PC-3 (cell line): ENCODE measurements around the gene ENTR1. TPM values are rescaled to one million over a fixed set of nuclear protein-coding genes. Genes with fewer than 3 reads are reported as not detected.

Source experiments
- ATAC-seq: fragments of 200-7000 bp; cut with Tn5 transposase; 2 replicates; pipeline ENCODE4 v1.9.1; 2020; ENCODE audit warnings: mild to moderate bottlenecking, moderate library complexity
- BruUV-seq: library from RNA; stranded (reverse); fragments of 400-500 nt; replicated peaks from 2 replicates; lab custom pipeline; 2021; lab: Mats Ljungman, UMichigan
- CTCF ChIA-PET: fragments of 300-600 bp; sonication (Branson Sonifier 250); formaldehyde crosslinking; loops from one replicate; lab custom pipeline; 2022; ENCODE audit warnings: antibody characterized with exemption; lab: Charles Lee
- POLR2A ChIA-PET: fragments of 300-600 bp; sonication (Branson Sonifier 250); formaldehyde crosslinking; loops from one replicate; lab custom pipeline; 2022; ENCODE audit warnings: antibody characterized with exemption; ENCODE audit not compliant: unreplicated experiment; lab: Charles Lee
- DNase-seq: peaks from one replicate; pipeline ENCODE4 v3.0.0-alpha.2; 2015
- H2AFZ ChIP-seq: fragments of 300-600 bp; sonication (generic); 2 replicates; pipeline ENCODE4 v1.6.0; 2016; ENCODE audit warnings: antibody characterized with exemption, low read length
- H3F3A ChIP-seq: fragments of 300-600 bp; sonication (generic); one replicate; pipeline ENCODE4 v1.6.0; 2017; ENCODE audit warnings: antibody characterized with exemption, low read length, control low read depth, mild to moderate bottlenecking; ENCODE audit not compliant: unreplicated experiment
- H3K27ac ChIP-seq: fragments of 300-600 bp; sonication (generic); 2 replicates; pipeline ENCODE4 v1.5.1; 2016; ENCODE audit warnings: mild to moderate bottlenecking, low read length
- H3K27me3 ChIP-seq: fragments of 300-600 bp; sonication (generic); 2 replicates; pipeline ENCODE4 v1.6.1; 2016; ENCODE audit warnings: low read length, mixed read lengths
- H3K36me3 ChIP-seq: fragments of 300-600 bp; sonication (generic); 2 replicates; pipeline ENCODE4 v1.6.1; 2016; ENCODE audit warnings: low read depth, mixed run types, low read length, mixed read lengths
- H3K4me1 ChIP-seq: fragments of 300-600 bp; sonication (generic); 2 replicates; pipeline ENCODE4 v1.5.1; 2016; ENCODE audit warnings: low read length; ENCODE audit not compliant: insufficient read depth
- H3K4me2 ChIP-seq: fragments of 300-600 bp; sonication (generic); 2 replicates; pipeline ENCODE4 v1.6.0; 2016; ENCODE audit warnings: low read length
- H3K4me3 ChIP-seq: fragments of 300-600 bp; sonication (generic); 2 replicates; pipeline ENCODE4 v1.5.1; 2016; ENCODE audit warnings: mild to moderate bottlenecking, low read length, mixed read lengths
- H3K79me2 ChIP-seq: fragments of 300-600 bp; sonication (generic); 2 replicates; pipeline ENCODE4 v1.6.1; 2017; ENCODE audit warnings: low read length, mixed read lengths
- H3K9ac ChIP-seq: fragments of 300-600 bp; sonication (generic); 2 replicates; pipeline ENCODE4 v1.6.0; 2016; ENCODE audit warnings: mild to moderate bottlenecking, low read length
- H3K9me2 ChIP-seq: fragments of 300-600 bp; sonication (generic); replicated peaks from 2 replicates; pipeline ENCODE4 v1.6.1; 2016; ENCODE audit warnings: mixed run types, low read length, mixed read lengths
- H3K9me3 ChIP-seq: fragments of 300-600 bp; sonication (generic); 2 replicates; pipeline ENCODE4 v1.6.1; 2016; ENCODE audit warnings: low read length, mixed read lengths
- H4K20me1 ChIP-seq: fragments of 300-600 bp; sonication (generic); 2 replicates; pipeline ENCODE4 v1.6.1; 2016; ENCODE audit warnings: low read length, mixed read lengths
- CTCF ChIP-seq: fragments of 300-600 bp; sonication (generic); conservative IDR thresholded peaks from 2 replicates; pipeline ENCODE4 v1.5.1; 2017; ENCODE audit warnings: antibody characterized with exemption, low read depth, mild to moderate bottlenecking, low read length
- EZH2 ChIP-seq: fragments of 300-600 bp; sonication (generic); IDR thresholded peaks from one replicate; pipeline ENCODE4 v1.6.1; 2017; ENCODE audit warnings: antibody characterized with exemption, mild to moderate bottlenecking, low read length; ENCODE audit not compliant: unreplicated experiment
- EZH2phosphoT487 ChIP-seq: fragments of 300-600 bp; sonication (generic); IDR thresholded peaks from 2 replicates; pipeline ENCODE4 v1.6.1; 2018; ENCODE audit warnings: mild to moderate bottlenecking, antibody characterized with exemption, low read length, borderline replicate concordance
- intact Hi-C: fragments of 100-400 bp; cut with micrococcal nuclease; formaldehyde crosslinking; loops from 2 replicates; pipeline ENCODE4 v1.9.0; 2023
- total RNA-seq: library from RNA; depleted of rRNA; stranded (reverse); fragments of >200 nt; gene quantifications from 2 replicates; pipeline ENCODE4 v1.2.3, GENCODE V29; 2014

The ENTR1 gene
- total RNA-seq, 1 experiment from 2014 or later, result 32.3 TPM

DNA sequence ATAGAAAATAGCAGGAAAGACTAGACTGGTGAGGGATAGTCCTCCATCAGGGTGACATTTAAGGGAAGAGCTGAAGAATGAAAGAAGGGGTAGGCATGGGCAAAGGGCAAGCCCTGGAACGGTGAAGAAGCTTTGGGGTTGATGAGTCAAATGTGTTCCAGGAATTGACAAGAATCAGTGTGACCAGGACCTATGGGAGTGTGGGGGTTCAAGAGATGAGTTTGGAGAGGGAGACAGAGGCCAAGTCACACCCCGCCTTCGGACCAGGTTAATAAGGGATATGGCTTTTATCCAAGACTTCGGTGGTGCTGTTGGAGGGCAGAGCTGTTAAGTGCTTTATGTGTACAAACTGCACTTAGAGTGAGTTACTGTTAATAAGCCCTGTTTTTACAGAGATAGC is 964 bp upstream of the ENTR1 start:
- Histone ChIP-seq H3K79me2 (peaks cover 44% of the 10 kb centered on the region), H3K9ac (peak overlapping the region; percentile 95), H2AFZ (no peak overlapping the region), H4K20me1 (peaks cover 10% of the 10 kb centered on the region; the same call in 1 of the 2 replicates), H3K36me3 (peaks cover 28% of the 10 kb centered on the region), H3K4me3 (peak overlapping the region; percentile 93), H3K9me2 (no peaks in the 10 kb centered on the region), H3K9me3 (no peaks in the 10 kb centered on the region), H3F3A (no peaks in the 10 kb centered on the region), H3K27ac (no peak overlapping the region), H3K4me1 (peaks cover 18% of the 10 kb centered on the region; the same call in 1 of the 2 replicates), H3K4me2 (peak overlapping the region; percentile 86), H3K27me3 (no peaks in the 10 kb centered on the region)
- TF ChIP-seq CTCF (no peak), EZH2 (no peak)
- no peak for DNase-seq
- ChIA-PET CTCF (no interaction called here), POLR2A (interaction anchor here (0.6 kb wide), 1 partner anchor 131 kb away, joined by 4 read pairs; no protein-coding TSS in a partner anchor)
- no peak for ATAC-seq
- BruUV-seq, result no TSS peak
- intact Hi-C loops, result no loop called here

DNA sequence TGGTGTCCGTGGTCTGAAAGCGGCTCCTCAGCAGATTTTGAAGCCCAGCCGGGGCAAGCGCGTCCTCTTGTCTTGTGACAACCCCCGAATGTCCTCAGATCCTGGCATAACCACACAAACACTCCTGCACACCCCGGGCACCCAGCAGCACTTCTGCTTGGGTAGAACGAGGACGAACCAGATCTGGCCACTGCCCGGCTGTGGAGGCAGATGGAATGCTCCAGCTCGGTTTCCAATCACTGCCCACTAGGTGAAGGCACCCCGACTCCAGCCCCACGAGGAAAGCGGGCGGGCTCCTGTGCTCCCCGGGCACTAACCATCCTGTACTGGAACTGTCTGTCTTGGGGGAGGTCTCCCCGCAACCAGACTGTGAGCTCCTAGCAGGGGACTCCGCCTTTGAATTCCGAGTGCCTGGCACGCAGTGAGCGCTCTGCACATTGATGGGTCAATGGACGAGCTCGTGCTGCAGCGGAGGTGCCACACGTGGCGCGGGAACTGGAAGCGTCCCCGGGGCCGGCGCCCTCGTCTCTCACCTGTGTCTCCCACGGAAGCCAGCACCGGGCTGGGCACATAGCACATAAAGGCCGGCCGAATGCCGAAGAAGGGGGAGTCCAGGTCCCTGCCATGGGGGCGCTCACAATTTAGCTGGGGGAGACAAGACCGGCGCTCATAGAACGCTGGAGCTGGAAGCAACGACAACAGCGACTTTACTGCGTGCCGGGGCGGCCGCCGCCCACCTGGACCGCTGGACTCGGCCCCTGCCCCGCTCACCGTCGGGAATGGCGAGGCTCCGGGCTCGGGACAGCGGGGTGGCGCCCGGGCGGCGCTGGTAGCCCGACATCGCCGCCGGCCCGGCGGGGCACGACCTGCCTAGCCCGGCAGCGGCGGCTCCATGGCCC is 608 bp downstream of the ENTR1 start:
- Histone ChIP-seq H3K27me3 (no peaks in the 10 kb centered on the region), H3K27ac (peak overlapping the region; percentile 29; the same call in 1 of the 2 replicates), H3F3A (no peaks in the 10 kb centered on the region), H2AFZ (peak overlapping the region; percentile 59; the same call in 1 of the 2 replicates), H3K36me3 (peaks cover 20% of the 10 kb centered on the region), H3K79me2 (peaks cover 44% of the 10 kb centered on the region), H3K4me2 (peak overlapping the region; percentile 97), H3K4me1 (peaks cover 18% of the 10 kb centered on the region; the same call in 1 of the 2 replicates), H3K9me2 (no peaks in the 10 kb centered on the region), H3K4me3 (peak overlapping the region; percentile 81), H3K9me3 (no peaks in the 10 kb centered on the region), H4K20me1 (peaks cover 10% of the 10 kb centered on the region; the same call in 1 of the 2 replicates), H3K9ac (peak overlapping the region; percentile 88)
- TF ChIP-seq CTCF (no peak), EZH2 (no peak), EZH2phosphoT487 (no peak)
- intact Hi-C loops, result no loop called here
- peak; percentile 68 for ATAC-seq
- POLR2A ChIA-PET, result interaction anchor here (0.6 kb wide), 1 partner anchor 47 kb away, joined by 3 read pairs; no protein-coding TSS in a partner anchor
- peak; percentile 38 for DNase-seq
- BruUV-seq, result TSS peak; percentile 45
- CTCF ChIA-PET, result no interaction called here
